Measurements from ENCODE around the gene CENPW.

The CENPW gene

GRCh38 chr6:126374372-126374771 lies 34.5 kb downstream of the CENPW start:
- DNase-seq = no peak

- DNase-seq = no peak
These were observed 36.8 kb downstream of the CENPW start for GRCh38 chr6:126376682-126377081.

GRCh38 chr6:126377594-126378153 lies 37.8 kb downstream of the CENPW start:
- DNase-seq = no peak

GRCh38 chr6:126380072-126380583 lies 40.2 kb downstream of the CENPW start:
- no peak for DNase-seq

- DNase-seq = no peak
These were observed 41.6 kb downstream of the CENPW start for GRCh38 chr6:126381498-126381897.

GRCh38 chr6:126383203-126383602 lies 43.3 kb downstream of the CENPW start:
- no peak for DNase-seq

- no peak for DNase-seq
These were observed 45.6 kb downstream of the CENPW start for GRCh38 chr6:126385536-126385935.

- DNase-seq = no peak
These were observed 48.2 kb downstream of the CENPW start for GRCh38 chr6:126388104-126388598.

GRCh38 chr6:126396131-126396530 lies 56.2 kb downstream of the CENPW start:
- no peak for DNase-seq

Measured in stimulated activated CD4-positive, alpha-beta T cell treated with anti-CD3 and anti-CD28 coated beads, Interleukin-1b, Interleukin-23, amount 100 ng/mL, for 48 hours (primary cell).